GM12892 (cell line): ENCODE measurements around the gene NIPAL1. TPM values are rescaled to one million over a fixed set of nuclear protein-coding genes. Genes with fewer than 3 reads are reported as not detected.
A peak's percentile ranks its signal among the peaks of the same experiment; 100 is the strongest.
"Not testable (repeated sequence)": the region's sequence is repeated elsewhere in the genome, so short reads cannot be mapped to it uniquely, and the experiment has no call there.

Source experiments
- DNase-seq: peaks from one replicate; pipeline ENCODE4 v3.0.0; 2011; ENCODE audit not compliant: insufficient read length
- FAIRE-seq: peaks from 2 replicates; lab custom pipeline; 2011; peaks lifted over from hg19 to GRCh38; lab: Jason Lieb, UNC
- POLR2A ChIP-seq: IDR thresholded peaks from 2 replicates; pipeline ENCODE4 v1.6.1; 2011; ENCODE audit warnings: low read depth, low read length, control low read depth
- POLR2AphosphoS5 ChIP-seq: IDR thresholded peaks from 2 replicates; pipeline ENCODE4 v1.6.1; 2011; ENCODE audit warnings: low read depth, low read length, control low read depth
- TAF1 ChIP-seq: IDR thresholded peaks from 2 replicates; pipeline ENCODE4 v1.6.1; 2011; ENCODE audit warnings: low read depth, mild to moderate bottlenecking, control low read depth, low read length, borderline replicate concordance
- polyA plus RNA-seq: library from polyadenylated mRNA; unstranded; fragments of >200 nt; gene quantifications from one replicate; pipeline ENCODE4 v1.2.1, GENCODE V29; 2012; ENCODE audit warnings: missing spikeins, inconsistent platforms; ENCODE audit not compliant: missing spikeins

The NIPAL1 gene
- polyA plus RNA-seq: 1.0 TPM

DNA sequence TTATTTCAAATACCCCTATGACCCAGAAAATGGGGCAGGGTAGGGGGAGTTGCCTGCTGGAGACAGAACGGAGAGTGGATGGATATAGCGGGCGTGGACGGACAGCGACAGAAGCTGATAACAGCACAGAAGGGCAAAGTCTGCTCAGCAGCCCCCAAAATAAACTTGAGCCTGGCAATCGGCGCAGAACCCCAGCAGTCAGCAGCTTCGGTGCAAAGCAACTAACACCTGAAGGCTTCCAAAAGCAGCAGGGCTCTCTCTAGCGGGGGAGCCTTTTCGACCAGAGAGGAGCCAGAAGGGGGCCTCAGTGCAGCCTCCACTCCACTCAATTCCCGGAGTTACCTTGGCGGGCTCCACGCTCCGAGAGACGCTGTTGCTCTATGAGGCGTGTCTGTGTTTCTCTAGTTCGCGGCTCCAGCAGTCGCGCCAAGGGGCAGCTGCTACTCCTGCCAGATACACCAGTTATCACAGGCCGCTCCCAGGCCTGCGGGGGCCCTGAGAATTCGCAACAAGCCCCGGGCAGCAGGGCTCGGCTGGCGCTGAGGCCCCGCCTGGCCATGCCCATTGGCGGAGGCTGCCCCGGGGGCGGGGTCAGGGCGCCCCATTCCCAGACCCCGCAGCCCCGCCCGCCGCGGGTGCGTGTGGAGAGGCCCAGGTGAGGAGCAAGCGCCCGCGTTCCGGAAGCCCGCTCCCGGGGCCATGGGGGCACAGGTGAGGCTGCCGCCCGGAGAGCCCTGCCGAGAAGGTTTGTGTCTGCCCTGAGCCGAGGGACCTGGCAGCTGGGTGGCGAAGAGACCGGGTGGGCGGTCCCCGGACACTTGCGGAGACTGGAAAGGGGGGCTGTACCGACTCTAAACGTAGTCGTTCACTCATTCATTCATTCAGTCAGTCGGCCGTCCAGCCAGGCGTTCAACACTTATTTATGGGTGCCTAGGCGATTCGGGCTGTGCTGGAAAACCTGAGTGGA lies at the start of gene NIPAL1, which contains the start of gene CNGA1:
TSS of gene NIPAL1 (plus strand) at position 632 of the 967 bp plus-strand sequence. CDS start at position 700, 68 bp downstream.
TSS of gene CNGA1 (minus strand) at position 541 of the 967 bp plus-strand sequence. CDS start 63,992 bp downstream, outside the sequence.
- DNase-seq (peak; percentile 85), FAIRE-seq (peak; percentile 76)
- TF ChIP-seq POLR2A (no peak), TAF1 (no peak), POLR2AphosphoS5 (no peak)

DNA sequence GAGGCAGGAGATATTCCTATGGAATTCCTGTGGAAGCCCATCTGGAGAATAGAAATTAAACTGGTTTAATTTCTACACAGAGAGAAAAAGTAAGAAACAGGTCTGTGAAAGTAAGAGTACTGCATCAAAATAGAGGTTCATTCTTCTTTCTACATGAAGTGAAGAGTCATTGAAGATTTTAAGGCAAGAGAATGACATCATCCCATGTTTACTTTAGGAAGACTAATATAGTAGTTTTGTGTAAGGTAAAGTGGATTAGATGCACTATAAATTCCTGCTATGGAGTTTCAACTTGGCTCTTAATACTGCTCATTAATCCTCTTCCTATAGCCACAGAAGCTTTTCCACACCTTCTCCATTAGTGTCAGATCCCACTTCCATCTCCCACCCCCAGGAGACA lies 47.7 kb upstream of the NIPAL1 start:
- no peak for FAIRE-seq
- no peak for DNase-seq

DNA sequence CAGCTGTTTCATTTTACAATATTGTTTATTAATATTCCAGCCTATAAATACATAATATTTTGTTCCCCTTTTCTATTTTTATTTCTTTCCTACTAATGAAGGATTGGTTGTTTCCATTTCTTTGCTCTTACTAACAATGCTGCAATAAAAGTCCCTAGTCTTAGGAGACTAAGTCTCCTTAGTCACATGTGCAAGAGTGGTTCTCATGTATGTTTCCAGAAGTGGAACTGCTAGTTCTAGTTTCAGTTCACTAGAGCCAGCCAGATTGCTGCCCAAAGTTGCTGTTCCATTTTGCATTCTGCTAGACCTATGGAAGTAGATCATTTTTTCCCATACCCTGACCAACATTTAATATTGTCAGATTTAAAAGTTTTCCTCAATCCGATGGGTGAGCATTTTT lies 44.4 kb upstream of the NIPAL1 start:
- no peak for TF ChIP-seq POLR2AphosphoS5
- TF ChIP-seq TAF1: no peak
- no peak for TF ChIP-seq POLR2A
- DNase-seq: no peak
- no peak for FAIRE-seq

More for the DNA sequence above, 47.7 kb upstream of the NIPAL1 start:
- TF ChIP-seq TAF1: no peak
- no peak for TF ChIP-seq POLR2AphosphoS5
- no peak for TF ChIP-seq POLR2A

DNA sequence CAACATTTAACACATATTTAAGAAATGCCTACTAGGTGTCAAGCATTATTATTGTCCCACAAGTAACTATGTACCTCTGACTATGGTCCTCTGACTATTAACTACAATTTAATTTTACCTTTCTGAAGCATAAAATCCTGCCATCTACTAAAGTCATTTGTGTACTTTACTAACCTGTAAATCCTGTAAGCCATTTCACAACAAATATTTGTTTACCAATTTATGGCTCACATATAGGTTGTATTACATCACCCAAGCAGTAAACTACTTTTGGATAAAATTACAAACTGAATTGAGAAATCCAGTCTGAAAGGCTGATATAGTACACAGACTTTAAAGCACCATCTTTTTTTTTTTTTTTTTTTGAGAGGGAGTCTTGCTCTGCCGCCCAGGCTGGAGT lies 43.9 kb upstream of the NIPAL1 start:
- peak; percentile 46 for FAIRE-seq
- no peak for DNase-seq
- no peak for TF ChIP-seq POLR2A

DNA sequence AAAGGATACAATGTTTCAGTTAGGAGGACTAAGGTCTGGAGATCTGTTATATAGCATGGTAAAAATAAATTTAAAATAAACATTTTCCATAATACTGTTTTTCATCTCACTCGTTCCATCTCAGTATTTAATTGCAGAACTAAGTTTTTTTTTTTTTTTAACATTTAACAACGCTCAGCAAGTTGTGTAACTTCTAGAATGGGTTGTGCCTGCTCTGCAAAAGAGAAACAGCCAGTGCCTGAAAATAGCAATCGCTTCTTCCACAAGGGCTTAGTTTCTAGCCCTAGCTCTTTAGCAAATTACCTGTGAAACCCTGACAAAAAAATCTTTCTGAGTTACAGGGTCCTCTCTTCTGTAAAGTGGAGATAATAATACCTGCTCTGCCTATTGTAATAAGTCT lies 42.0 kb upstream of the NIPAL1 start:
- DNase-seq (no peak), FAIRE-seq (no peak)
- TF ChIP-seq POLR2A: no peak
- no peak for TF ChIP-seq TAF1
- TF ChIP-seq POLR2AphosphoS5: no peak

DNA sequence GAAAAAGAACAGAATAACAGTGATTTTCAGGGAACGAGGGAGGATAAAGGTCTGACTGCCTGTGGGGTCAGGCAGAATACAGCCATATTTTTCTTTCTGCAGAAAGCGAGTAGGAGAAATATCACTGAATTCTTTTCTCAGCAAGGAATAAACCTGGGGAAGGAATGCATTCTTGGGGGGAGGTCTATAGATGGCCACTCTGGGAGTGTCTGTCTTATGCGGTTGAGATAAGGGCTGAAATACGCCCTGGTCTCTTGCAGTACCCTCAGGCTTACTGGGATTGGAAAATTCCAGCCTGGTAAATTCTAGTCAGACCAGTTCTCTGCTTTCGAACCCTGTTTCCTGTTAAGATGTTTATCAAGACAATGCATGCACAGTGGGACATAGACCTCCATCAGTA lies 26.4 kb upstream of the NIPAL1 start:
- FAIRE-seq (no peak), DNase-seq (no peak)
- no peak for TF ChIP-seq POLR2AphosphoS5
- no peak for TF ChIP-seq TAF1
- no peak for TF ChIP-seq POLR2A

DNA sequence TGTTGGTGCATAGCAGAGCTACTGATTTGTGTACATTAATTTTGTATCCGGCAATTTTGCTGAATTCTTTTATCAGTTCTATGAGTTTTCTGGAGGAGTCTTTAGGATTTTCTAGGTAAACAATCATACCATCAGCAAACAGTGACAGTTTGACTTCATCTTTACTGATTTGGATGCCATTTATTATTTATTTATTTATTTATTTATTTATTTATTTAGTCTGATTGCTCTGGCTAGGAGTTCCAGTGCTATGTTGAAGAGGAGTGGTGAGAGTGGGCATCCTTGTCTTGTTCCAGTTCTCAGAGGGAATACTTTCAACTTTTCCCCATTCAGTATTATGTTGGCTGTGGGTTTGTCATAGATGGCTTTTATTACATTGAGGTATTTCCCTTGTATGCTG lies 24.1 kb upstream of the NIPAL1 start:
- FAIRE-seq, DNase-seq: not testable (repeated sequence)

DNA sequence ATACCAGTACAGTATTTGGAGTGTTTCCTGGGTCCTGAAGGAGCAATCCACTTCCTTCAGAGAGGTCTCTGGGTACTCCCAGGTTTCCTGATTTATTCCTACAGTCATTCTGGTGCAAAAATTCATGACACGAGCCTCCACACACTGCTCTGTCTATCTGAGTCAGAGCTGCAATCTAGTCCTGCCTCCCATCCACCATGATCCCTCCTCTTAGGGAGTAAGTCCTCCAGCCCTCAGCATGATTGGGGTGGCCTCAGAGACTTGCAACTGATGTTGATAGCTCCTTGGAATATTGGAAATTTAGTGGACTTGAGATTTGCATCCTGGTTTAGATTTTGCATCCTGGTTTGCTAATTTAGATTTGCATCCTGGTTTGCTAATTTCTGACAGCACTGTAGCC lies 20.6 kb upstream of the NIPAL1 start:
- DNase-seq (no peak), FAIRE-seq (no peak)
- TF ChIP-seq POLR2AphosphoS5 (no peak), TAF1 (no peak), POLR2A (no peak)

DNA sequence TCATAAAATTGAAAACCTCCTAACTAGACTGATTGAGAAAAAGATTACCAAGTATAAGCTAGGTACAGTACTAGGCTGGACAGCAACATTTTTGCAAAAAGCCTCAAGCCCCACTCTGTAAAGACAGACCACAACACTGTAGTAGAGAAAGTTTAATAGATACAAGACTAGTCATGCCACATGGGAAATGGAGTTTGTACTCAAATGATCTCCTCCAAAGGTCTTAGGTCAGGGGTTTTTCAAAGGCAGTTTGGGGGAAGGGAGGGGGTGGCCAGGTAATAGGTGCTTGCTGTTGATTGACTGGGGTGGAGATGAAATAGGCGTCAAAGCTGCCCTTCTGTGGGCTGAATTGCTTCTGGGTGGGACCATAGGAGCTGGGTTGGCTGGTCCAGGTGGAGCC lies 14.3 kb upstream of the NIPAL1 start:
- no peak for FAIRE-seq
- TF ChIP-seq POLR2A (no peak), TAF1 (no peak), POLR2AphosphoS5 (no peak)
- DNase-seq: no peak

DNA sequence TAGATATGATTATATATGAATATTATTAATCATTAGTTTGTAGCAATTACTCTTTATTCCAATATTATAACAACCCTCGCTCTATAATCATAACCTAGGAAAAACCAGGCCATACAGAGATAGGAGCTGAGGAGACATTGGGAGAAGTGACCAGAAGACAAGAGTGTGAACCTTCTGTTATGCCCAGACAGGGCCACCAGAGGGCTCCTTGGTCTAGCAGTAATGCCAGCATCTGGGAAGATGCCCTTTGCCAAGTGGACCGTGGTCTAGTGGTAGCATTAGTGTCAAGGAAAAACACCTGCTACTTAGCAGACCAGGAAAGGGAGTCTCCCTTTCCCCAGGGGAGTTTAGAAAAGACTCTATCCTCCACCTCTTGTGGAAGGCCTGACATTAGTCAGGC lies 13.0 kb upstream of the NIPAL1 start:
- peak; percentile 70 for FAIRE-seq
- DNase-seq: not testable (repeated sequence)

DNA sequence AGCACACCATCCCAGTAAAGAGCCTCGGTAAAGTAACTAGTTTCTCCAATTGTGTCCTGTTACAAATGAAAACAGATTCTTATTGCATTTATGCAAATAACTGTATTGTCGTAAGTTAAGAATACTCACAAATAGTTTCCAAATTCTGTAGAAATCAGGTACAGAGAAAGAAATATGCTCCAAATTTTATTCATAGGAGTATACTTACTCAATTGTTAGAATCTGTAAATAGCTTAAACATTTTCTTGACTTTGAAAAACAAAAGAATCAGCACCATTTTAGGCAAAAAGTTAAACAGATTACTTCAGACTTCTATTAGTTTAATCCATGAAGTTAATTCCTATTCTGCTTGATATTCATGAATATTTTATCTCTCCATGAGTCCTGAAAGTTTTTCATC lies 10.8 kb upstream of the NIPAL1 start:
- TF ChIP-seq TAF1 (no peak), POLR2A (no peak), POLR2AphosphoS5 (no peak)
- DNase-seq: no peak
- FAIRE-seq: no peak

DNA sequence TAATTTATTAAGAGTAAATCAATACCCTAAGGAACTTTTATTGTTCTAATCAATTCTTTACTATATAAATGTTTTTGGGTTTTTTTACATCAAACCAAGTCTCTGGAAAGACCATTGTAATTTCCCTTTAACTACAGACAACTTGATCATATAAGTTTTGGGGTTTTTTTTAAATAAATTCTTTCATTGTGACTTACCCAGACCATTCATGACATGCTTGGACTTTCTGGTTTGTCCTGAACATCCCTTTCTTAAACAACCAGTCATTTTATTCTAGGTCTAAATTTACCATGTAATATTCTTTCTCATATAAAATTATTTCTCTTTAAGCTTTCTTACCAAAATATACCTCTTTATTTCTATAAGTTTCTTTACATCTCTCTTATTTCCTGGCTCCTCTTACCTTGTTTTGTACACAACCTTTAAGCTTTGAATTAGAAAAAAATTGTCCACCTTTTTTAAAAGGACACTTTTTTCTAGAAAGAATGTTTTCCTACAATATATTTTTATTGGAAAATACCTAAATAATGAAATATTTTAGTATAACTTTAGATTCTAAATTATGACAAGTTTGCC lies 8.5 kb upstream of the NIPAL1 start:
- no peak for DNase-seq
- TF ChIP-seq TAF1: no peak
- no peak for TF ChIP-seq POLR2AphosphoS5
- TF ChIP-seq POLR2A: no peak
- FAIRE-seq: no peak

DNA sequence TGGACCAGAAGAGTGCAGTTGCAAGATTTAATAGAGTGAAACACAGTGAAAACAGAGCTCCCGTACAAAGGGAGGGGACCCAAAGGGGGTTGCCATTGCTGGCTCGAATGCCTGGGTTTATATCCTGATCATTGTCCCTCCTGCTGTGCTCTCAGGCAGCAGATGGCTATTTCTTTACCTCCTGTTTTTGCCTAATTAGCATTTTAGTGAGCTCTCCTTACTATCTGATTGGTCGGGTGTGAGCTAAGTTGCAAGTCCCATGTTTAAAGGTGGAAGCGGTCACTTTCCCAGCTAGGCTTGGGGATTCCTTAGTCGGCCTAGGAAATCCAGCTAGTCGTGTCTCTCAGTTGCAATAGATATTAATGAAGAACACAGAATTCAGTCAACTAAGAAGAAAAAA lies 5.7 kb upstream of the NIPAL1 start:
- not testable (repeated sequence) for FAIRE-seq, DNase-seq
